GM04503 (cell line): ENCODE measurements around the gene TBC1D14.
"Not testable (repeated sequence)": the region's sequence is repeated elsewhere in the genome, so short reads cannot be mapped to it uniquely, and the experiment has no call there.

Experiments
- DNase-seq: peaks from one replicate; pipeline ENCODE4 v3.0.0-alpha.2; 2012; ENCODE audit warnings: low read depth

The TBC1D14 gene

DNA sequence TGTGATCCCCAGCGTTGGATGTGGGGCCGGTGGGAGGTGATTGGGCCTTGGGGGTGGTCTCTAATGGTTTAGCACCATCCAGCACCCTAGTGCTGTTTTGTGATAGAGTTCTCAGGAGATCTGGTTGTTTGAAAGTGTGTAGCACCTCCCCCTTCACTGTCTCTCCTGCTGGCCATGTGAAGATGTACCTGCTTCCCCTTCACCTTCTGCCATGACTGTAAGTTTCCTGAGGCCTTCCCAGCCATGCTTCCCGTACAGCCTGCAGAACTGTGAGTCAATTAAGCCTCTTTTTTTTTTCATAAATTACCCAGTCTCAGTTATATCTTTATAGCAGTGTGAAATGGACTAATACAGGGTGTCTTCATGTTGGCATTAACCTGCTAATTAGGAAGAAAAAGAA is 19.3 kb upstream of the TBC1D14 start:
- DNase-seq = no peak

DNA sequence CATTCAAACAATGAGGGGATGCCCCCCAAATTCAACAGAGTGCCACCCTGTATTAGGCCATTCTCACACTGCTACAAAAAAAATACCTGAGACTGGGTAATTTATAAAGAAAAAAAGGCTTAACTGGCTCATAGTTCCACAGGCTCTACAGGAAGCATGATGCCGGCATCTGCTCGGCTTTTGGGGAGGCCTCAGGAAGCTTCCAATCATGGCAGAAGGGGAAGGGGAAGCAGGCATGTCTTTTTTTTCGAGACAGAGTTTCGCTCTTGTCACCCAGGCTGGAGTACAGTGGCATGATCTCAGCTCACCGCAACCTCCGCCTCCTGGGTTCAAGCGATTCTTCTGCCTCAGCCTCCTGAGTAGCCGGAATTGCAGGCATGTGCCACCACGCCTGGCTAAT is 18.7 kb upstream of the TBC1D14 start:
- not testable (repeated sequence) for DNase-seq

DNA sequence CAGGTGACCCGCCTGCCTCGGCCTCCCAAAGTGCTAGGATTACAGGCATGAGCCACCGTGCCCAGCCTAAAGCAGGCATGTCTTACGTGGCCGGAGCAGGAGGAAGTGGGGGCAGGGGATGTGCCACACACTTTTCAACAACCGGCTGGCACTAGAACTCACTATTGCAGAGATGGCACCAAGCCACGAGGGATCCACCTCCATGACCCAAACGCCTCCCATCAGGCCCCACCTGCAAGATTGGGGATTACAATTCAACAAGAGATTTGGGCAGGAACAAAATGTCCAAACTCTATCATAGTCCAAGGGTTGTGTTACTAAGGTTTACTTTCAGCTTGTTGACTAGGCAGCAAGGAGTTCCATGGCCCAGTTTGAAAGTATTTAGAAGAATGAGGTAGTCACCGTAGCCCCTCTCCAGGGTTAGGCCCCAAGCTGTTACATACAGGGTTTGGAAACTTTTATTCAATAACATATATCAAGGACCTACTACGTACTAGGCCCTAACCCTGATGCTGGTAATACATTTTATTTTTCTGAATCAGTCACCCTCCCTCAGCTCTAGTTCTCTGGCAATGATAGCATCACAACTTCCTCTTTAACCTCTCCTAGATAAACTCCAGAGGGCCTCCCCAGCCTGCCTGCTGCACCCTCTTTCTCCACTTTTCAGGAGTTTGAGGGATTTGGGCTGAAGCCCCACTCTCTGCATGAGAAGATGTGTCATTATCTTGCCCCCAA is 18.0 kb upstream of the TBC1D14 start:
- DNase-seq = no peak

DNA sequence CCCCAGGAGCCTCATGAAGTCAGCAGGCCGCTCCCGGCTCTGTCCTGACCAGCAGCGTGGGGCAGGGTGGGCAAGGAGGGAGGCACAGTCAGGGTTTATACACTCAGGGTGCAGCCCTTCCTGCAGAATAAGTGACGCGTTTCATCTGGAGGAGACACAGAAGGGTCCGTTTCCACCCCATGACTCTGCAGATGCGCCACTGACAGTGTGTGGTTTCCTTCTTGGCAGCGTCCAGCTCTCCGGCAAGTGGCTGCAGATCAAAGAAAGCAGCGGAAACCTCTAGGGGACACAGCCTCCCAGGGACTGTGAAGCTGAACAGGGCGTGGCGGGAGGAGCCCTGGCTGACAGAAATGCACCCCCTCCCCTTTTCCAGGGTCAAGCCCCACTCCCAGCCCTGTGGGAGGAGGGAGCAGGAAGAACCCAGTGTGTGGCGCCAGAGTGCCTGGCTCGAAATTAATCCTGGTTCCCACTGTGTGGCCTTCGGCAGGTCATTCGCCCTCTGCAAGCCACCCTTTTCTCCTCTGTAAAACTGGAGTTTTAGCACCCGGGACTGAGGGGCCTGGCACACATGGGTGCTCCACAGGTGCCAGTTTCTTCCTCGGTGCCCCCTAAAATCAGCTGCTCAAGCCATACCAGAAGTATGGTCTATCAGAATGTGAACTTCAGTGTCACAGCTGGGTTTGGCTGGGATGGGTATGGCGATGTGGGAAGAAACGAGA is 17.3 kb upstream of the TBC1D14 start:
- DNase-seq = no peak

DNA sequence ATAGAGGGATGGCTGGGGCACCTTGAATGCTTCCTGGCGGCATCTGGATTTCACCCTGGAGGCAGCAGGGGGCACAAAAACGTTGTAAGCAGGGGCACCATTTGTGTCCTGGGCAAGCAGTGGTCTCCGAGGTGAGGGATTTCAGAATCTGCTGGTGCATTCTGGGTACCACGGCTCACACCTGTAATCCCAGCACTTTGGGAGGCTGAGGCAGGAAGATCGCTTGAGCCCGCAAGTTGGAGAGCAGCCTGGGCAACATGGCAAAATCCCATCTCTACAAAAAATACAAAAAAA is 16.8 kb upstream of the TBC1D14 start:
- DNase-seq = no peak

DNA sequence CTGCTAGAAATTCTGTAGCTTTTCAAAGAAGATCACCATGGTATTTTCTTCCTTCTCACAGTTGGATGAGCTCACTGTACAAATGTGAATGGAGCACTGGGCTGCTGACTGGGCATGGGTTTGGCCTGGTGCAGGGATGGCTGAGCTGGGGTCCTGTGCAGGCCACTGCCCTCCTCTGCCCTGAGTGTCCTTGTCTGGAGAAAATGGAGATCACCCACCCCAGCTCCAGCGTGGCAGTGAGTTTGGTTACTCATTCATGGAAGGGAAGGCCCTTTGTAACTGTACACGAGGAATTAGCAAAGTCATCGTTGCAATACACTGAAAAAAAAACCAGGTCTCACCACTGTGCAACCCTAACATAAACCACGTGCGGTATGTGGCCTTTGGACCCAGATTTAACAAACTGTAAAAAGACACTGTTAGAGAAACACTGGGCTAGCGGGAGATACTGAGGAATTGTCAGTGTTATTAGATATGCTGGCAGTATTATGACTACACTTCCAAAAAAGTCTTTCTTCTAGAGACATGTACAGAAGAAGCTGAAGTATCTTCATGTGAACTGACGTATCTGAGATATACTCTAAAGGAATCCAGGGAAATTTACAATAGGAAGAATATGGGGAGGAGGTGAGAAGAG is 16.1 kb upstream of the TBC1D14 start:
- no peak for DNase-seq

DNA sequence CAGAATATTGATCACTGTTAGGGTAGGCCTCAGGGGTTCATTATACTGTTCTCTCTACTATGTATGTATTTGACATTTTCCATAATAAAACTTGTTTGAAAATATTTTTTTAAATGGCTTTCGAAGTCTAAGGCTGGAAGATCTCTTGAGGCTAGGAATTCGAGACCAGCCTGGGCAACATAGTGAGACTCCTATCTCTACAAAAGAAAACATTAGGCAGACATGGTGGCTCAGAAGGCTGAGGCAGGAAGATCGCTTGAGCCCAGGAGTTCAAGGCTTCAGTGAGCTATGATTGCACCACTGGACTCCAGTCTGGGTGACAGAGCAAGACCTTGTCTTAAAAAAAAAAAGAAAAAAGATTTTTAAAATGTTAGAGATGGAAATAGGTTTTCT is 15.5 kb upstream of the TBC1D14 start:
- DNase-seq = no peak

DNA sequence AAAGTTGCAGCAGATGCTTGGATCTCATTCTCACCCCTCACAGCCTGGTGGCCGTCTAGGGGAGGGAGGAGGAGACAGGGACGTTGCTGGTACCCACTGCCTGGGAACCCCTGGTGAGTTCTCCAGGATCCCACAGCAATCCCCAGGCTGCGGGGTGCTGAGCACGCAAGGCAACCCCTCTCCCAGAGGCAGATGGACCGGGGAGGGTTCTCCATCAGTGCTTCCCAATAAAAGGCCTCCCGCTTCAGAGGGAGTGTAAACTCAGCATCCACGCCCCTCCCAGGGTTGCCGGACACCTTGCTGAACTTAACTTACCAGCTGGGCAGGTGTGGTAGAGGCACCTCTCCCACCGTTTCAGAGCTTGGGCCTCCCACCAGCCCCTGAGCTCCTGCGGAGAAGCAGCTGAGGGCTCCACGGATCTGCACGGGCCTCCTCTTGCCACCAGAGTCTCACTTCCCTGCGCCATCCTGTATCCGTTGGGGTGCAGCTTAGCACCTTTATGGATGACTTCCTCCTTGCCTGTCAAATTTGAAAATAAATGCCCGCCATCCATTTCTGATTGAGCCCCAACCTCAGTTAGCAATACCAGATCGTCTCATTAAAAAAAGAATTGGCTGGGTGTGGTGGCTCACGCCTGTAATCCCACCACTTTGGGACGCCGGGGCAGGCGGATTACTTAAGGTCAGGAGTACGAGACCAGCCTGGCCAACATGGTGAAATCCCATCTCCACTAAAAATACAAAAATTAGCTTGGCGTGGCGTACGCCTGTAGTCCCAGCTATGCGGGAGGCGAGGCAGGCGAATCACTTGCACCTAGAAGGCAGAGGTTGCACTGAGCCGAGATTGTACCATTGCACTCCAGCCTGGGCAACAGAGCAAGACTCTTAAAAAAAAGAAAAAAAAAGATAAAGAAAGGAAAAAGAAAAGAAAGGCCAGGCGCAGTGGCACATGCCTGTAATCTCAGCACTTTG is 14.8 kb upstream of the TBC1D14 start:
- DNase-seq = no peak

DNA sequence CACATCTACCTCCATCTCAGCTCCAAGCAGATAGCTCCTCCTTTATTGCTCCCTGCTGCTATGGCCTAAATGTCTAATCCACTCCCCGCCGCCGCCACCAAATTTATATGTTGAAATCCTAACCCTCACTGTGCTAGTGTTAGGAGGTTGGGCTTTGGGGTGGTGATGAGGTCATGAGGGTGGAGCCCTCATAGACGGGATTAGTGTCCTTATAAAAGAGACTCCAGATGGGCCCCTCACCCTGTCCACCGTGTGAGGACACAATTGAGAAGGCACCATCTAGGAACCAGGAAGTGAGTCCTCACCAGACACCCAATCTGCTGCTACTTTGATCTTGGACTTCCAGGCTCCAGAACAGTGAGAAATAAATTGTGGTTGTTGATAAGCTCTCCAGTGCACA is 13.6 kb upstream of the TBC1D14 start:
- no peak for DNase-seq

DNA sequence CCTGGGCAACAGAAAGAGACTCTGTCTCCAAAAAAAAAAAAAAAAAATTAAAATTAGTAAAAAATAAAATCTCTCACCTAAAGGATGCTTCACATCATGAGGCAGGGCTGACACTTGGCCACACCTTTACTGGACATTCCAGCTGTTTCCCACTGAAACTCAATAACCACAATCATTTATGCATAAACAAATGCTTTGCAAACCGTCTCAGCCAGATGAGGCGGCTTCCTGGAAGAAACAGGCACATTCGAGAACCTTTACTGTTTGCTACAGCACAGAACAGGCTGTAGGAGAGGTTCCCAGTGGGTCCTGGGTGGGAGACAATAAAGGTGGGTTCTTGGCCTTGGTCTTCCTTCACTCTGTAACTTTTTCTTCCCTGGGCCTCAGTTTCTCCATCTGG is 10.9 kb upstream of the TBC1D14 start:
- DNase-seq = no peak

DNA sequence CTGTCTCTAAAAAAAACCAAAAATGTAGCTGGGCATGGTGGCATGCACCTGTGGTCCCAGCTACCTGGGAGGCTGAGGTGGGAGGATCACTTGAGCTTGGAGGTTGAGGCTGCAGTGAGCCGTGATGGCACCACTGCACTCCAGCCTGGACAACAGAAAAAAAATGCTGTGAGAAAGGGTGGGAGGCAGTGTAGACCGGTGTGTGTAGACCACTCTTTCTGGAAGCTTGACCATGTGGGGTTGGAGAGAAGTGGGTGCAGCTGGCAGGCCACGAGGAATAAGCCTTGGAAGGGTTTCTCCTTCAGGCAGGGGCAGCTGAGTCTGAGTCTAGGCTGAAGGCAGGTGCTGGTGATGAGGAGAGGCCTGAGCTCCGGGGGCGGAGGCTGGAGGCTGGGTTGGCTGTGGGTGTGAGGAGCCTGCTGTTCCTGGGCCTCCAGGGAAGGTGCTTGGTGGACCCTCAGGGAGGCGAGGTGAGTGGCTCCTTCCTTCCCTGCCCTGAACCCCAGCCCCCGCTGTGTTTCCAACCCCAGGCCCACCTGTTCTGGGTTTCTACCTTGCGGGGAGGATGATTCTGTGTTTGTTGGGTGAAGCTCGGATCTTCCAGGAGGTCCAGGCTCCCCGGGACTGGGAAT is 9.3 kb upstream of the TBC1D14 start:
- DNase-seq = no peak

DNA sequence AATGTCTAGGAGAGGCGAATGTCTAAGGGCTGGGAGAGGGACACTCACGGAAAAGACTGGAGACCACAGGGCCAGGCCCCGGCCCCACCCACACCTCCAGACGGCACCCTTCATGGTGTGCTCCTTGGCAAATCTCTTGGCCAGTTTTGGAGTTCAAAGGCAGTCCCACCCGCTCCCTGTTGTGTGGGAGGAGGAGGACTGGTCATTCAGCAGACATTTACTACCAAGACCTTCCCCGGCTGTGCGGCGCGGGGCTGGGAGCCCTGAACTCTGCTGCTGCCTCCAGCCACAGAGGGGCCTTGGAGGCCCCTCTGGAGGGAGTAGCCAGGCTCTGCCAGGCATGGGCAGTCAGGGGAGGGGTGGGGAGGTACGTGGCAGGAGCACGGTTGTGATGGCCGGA is 8.7 kb upstream of the TBC1D14 start:
- no peak for DNase-seq

DNA sequence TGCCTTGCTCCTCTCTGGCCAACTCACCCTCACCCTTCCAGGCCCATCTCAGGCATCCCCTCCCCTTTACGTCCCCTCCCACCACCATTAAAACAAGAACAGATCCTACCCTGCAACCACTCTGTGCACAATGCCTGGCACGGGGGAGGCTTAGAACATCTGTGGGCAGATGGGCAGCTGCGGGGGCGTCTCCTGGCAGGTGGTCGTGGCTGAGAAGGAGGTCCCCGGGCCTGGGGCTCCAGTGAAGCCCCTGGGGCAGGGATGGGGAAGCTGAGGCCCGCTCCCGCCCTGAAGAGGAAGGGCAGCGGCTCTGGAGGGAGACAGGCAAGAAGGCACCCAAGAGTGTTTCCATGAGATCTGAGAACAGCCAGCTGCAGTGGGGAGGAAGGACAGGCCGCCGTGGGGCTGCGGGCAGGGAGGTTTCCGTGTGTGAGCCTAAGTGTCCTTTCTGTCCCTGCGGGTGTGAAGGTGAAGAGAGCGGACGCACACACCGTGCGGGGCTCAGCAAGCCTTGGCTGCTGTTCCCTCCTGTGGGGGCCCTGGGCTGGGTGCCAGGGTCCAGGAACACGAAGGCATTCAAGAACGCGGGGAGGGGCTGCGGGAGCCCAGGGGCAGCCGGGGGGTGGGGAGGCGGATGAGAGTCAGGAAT is 7.8 kb upstream of the TBC1D14 start:
- no peak for DNase-seq

DNA sequence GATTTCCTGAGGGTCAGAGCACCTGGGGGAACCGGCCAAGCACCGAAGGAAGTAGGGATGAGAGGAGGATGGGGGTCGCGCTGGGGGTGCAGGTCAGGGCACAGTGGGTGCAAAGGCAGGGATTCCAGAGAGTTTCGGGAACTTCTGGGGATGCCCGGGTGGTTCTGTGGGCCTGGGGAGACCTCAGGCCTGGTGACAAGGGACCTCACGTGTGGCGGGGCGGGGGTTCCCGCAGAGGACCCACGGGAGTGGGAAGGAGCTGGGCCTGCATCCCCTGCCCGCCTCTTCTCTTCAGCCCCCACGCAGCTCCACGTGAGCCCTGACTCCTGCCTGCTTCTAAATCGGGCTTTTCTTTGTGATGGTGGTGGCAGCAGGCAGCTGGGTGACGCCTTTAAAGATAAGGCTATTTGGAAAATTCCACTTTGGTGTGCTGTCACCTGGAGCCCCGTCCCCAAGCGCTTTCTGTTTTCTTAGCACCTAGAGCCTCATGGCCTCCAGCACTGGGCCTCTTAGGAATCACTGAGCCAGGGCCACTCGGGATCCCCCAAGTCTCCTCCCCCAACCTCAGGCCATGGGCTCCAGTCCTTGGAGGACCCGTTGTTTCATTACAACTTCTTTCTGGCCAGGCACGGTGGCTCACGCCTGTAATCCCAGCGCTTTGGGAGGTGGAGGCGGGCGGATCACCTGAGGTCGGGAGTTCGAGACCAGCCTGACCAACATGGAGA is 7.1 kb upstream of the TBC1D14 start:
- DNase-seq = no peak

DNA sequence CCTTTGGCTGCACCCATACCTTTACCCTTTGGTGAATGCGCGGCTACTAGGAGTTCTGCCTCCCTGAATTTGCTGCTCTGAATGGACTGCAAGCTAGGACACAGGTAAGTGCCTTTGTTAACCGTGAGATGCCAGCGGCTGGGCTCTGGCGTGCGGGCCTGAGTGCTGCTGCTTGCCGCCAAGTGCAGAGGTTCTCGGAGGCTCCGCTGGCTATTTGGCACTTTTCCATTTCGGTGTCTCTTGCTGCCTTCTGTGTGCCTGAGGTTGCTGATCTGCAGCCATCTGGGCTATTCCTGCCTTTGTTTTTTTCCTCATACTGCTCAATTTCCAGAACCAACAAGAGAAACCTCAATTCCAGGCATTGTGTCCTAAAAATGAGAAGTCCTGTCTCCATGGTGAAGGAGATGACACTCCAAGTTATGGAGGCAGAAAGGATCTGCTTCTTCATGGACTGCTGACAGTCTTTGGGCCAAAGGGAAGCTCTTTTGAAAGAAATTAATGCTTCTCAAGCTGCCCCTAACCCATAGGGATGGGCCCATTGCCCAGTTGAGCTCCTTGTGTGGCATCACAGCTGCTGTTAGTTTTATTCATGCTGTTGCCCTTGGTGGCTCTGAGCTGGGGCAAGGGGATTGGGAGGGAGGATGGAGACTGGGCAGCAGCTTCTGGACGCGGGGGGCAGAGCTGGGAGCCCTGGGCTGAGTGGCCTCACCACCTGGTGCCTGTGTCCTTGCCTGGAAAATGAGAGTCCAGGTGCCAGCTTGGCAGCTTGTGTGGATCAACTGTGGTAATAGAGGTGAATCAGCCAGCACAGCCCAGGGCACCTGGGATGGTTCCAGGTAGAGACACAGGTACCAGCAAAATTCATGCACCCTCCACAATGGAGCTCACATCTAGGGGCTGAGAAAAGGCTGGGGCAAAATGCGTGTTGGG is 3.8 kb upstream of the TBC1D14 start:
- DNase-seq = no peak

DNA sequence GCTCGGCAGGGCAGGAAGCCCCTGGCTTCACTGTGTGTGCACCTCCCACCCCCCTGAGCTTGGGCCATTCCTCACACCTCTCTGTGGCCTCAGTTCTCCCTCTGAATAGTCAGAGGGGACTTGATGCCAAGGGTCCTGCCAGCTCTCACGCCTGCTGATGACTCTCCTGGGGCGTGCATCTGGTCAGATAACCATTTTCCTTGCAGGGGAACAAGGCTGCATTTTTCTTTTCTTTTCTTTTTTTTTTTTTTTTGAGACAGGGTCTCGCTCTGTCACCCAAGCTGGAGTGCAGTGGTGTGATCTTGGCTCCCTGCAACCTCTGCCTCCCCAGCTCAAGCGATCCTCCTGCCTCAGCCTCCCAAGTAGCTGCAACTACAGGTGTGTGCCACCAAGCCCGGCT is 3.1 kb upstream of the TBC1D14 start:
- not testable (repeated sequence) for DNase-seq

DNA sequence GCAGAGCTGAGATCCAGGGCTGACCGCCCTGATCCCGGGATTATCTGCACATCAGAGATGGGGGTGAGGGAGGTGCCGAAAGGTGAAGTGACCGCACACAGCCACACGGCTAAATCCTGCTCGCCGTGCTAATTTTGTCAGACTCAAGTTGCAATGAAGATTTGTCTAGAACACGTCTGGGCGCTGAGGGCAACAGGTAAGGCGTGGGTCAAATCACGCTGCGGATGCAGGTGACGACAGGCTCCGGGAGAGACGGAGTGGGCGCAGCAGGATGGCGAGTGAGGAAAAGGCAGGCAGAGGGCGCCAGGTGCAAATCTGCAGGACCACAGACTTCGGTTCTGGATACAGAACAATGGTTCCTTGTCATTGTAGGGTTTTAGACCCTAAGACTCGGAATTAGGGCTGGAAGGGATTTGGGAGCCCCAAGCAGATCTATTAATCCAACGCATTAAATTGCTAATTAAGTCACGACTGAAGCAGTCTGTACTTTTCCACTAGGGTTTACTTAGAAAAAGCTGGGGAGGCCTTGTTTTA is 1.9 kb upstream of the TBC1D14 start:
- DNase-seq = no peak

DNA sequence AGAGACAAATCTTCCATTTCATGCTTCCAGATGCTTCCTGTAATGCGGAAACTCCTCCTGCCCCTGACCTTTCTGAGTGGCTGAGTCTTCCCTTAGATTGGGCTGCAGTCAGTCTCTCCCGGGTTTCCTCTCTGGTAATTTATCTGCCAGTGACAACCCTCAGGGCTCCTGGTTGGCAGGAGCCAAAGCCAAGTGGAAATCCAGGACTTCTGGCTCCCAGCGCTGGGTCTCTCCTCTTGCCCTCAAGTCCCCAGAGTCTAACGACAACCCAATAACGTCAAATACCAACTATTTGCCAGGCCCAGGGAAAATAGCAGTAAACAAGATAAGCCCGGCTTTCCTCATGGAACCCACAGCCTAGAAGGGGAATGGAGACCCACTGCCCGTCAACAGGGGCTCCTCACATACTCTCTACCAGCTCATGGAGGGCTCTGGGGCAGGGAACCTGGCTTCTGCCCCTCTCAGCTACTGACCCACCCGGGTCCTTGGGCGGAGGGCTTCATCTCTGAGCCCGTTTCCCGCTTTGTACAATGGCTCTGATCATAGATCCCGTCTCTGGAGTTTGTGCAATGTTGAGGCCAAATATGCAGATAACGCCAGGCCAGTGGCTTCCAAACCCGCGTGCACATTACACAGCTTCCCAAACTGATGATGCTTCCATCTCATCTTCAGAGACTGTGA is 1.1 kb upstream of the TBC1D14 start:
- no peak for DNase-seq

DNA sequence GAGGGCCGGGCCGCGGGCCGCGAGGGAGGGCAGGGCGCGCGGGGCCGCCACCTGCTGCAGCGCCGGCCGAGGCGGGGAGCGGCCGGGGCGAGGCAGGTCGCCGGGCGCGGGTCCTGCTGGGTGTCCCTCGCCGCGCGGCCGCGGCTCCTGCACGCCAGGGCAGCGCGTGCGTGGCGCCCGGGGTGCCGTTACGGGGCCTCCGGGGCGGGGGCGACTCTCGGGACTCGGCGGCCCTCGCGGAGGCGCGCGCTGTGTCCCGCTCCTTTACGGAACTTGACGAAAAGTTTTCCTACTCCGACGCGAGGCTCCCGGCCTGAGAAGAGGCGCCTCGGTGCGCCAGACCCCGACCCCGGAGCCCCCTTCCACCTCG is 329 bp downstream of the TBC1D14 start:
- no peak for DNase-seq
